D721Med (cell line): Measurements from ENCODE around the gene DCP2.

Source experiments
- DNase-seq: peaks from one replicate; pipeline ENCODE4 v3.0.0; 2011; ENCODE audit warnings: low spot score; ENCODE audit not compliant: insufficient read length
- FAIRE-seq: peaks from 2 replicates; lab custom pipeline; 2011; peaks lifted over from hg19 to GRCh38; lab: Jason Lieb, UNC
- TF ChIP-seq, protein P1 (sequence below): IDR thresholded peaks from 2 replicates; pipeline ENCODE4 v1.5.1; 2012; ENCODE audit warnings: mild to moderate bottlenecking, control low read depth; ENCODE audit not compliant: insufficient read depth; ENCODE audit errors: missing control alignments

The DCP2 gene

DNA sequence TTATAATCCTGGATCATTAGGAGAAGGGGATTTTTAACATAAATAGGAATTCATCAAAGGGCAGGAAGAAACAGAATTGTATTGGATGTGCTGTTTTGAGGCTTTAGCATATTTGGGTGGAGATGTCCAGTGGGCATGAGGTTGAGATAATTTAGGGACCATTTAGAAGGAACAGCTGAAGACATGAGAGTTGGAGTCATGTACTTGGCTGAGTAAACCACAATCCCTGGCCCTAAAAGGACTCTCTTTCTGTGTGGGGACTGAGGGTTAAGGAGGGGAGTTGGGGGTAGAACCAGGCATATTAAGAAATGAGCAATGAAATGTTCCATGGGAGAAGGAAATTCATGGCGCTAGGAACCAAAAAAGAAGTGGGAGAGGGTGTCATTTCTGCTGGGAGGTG, 61.5 kb downstream of the DCP2 start:
- TF ChIP-seq, protein P1, sequence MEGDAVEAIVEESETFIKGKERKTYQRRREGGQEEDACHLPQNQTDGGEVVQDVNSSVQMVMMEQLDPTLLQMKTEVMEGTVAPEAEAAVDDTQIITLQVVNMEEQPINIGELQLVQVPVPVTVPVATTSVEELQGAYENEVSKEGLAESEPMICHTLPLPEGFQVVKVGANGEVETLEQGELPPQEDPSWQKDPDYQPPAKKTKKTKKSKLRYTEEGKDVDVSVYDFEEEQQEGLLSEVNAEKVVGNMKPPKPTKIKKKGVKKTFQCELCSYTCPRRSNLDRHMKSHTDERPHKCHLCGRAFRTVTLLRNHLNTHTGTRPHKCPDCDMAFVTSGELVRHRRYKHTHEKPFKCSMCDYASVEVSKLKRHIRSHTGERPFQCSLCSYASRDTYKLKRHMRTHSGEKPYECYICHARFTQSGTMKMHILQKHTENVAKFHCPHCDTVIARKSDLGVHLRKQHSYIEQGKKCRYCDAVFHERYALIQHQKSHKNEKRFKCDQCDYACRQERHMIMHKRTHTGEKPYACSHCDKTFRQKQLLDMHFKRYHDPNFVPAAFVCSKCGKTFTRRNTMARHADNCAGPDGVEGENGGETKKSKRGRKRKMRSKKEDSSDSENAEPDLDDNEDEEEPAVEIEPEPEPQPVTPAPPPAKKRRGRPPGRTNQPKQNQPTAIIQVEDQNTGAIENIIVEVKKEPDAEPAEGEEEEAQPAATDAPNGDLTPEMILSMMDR, result no peak
- no peak for DNase-seq

DNA sequence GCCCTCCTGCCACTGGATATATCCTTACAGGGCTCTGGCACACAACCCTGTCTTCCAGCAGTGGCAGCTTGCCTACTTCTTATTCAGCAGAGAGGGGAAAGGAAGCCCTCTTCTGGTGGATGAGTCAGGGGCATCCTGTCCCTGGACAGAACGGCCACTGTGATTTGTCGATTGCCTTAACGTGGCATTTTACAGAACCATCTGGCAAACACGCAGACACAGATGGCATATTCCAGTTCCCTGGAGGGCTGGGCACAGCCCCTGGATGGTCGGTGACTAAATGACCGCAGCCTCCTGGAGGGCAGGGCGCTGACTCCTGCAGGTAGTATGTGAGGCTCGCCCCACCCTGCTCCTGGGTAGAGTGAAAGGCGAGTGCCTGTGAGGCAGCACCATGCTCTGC, 62.1 kb downstream of the DCP2 start:
- FAIRE-seq, result no peak
- no peak for DNase-seq

More for the DNA sequence above, 61.5 kb downstream of the DCP2 start:
- no peak for FAIRE-seq

DNA sequence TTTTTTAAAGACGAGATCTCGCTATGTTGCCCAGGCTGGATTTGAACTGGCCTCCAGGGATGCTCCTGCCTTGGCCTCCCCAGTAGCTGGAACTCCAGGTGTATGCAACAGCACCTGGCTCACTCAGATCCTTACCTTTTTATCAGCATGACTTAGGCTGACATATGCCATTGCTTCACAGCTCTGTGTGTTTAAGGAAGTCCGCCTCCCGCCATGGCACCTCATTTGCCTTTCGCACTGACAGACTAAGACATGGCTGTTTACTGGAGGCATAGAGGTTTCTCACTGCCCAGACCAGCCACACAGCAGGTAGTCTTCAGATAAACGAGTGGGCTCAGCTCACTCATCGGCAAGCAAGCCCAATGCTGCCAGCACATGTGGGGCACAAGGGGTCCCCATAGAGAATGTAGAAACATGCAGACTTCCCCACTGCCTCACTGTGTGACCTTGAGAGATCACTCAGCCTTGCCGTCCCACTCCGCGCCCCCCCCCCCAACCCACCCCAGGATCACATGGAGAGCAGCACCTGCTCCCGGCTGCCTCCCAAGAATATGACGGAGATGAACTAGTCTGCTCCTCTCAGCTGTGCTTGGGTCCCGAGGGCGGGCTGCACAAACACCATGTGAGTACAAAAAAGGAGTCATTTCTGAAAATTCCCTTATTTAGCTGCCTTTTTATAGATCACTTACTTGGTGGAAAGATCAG, 62.8 kb downstream of the DCP2 start:
- TF ChIP-seq, protein P1, result no peak
- FAIRE-seq (no peak), DNase-seq (no peak)

More for the DNA sequence above, 62.1 kb downstream of the DCP2 start:
- TF ChIP-seq, protein P1, result no peak

DNA sequence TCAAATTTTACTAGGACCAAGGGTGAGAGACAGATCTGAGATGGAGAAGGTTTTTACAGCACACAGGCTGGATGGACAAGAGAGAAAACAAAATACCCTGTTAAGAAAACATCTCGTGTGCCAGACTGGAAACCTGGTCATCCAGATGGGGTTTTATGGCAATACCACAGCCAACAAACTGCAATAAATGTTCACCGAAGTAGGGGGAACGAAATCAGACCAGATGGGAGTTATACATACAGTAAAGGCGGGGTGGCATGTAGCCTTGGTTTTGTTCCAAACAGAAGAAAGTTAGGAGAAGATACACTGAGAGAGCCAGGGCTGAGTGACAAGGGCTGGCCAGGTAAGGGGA, 63.3 kb downstream of the DCP2 start:
- no peak for DNase-seq
- FAIRE-seq, result no peak

DNA sequence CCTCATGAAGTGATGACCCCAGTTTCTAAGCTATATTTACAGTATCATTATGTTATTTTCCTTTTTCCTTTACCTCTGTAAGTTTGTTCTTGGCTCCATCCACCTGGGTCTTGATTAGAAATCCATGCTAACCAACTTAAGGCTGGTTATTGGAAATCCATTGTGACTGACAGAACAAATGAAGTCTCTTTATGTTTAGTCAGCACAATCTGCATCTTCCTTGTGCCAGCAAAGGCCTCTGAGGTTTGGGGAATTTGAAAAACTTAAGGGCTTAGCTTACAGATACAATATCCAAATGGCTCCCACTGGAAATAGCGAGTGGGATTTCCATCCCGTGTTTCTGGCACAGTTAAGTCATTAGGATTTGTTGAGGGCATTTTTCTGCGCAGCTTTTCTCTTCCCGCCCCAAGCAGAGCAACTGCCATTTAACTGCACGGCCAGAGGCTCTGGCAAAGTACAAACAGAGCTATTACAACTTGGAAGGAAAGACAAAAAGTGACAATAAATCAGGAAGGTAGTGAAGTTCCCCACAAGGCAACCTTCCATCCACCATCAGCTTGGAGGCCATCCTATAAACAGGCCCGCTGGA, 64.2 kb downstream of the DCP2 start:
- TF ChIP-seq, protein P1, result no peak
- no peak for DNase-seq
- FAIRE-seq, result no peak

More for the DNA sequence above, 63.3 kb downstream of the DCP2 start:
- TF ChIP-seq, protein P1, result no peak

DNA sequence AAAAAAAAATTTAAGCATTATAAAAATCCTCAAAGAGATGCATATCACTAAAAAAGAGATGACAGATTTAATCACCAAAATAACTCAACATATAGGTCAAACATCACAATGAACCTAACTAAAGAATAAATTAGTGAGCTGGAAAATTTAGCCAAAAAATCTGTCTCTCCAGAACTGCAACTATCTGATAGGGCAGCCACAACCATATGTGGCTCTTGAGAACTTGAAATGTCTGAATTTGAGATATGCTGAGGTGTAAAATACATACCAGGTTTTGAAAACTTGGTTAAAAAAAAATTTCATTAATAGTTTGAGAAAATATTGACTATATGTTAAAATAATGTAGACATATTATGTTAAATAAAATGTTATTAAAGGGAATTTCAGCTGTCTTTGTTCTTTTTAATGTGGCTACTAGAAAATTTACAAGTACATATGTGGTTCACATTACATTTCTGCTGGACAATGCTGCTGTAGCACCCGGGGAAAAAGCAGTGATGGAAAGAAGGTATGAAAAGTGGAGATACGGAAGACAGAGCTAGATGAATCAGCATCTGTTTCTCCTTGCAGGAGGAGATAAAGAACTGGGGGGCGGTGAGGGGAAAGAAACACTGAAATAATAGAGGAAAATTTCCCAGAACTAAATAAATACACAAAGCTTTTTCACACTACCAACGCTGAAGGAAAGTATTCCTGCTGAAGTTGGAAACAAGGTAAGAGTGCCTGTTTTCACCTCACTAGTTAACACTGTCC, 66.1 kb downstream of the DCP2 start:
- FAIRE-seq (no peak), DNase-seq (no peak)
- TF ChIP-seq, protein P1, result no peak

DNA sequence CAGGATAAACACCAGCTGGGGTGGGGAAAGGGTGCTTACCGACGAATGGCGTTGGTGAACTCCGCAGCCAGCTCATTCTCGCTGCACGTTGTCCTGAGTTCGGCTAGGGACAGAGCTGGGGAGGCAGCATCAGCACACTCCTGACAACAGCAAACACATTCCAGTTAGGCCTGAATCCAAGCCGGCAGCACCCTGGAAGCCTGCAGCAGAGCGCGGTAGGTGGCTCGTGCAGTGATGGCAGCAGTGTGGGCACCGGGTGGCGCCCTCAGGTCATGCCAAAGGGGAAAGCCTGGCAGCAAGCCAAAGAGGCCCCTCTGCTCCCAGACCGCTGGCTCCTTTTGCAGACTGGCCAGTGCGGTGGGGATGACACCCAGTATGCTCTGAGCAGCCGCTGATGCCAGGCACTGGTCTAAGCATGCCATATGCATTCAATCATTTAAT, 66.9 kb downstream of the DCP2 start:
- TF ChIP-seq, protein P1, result peak; percentile 17
- FAIRE-seq (no peak), DNase-seq (peak; percentile 39)
